NCI-H146 (cell line): ENCODE data around the gene CCN6.

Experiments used
- DNase-seq: peaks from one replicate; lab custom pipeline; 2025; lab: John Stamatoyannopoulos, UW

CCN6 gene

GRCh38 chr6:112117554-112117953, 63.6 kb downstream of the CCN6 start:
- DNase-seq: no peak

GRCh38 chr6:112118034-112118433, 64.1 kb downstream of the CCN6 start:
- no peak for DNase-seq
